Progenitor cell of endocrine pancreas (in vitro differentiated cells): ENCODE data around the gene COL23A1. TPM values are rescaled to one million over a fixed set of nuclear protein-coding genes. Genes with fewer than 3 reads are reported as not detected.

Experiments
- DNase-seq: peaks from one replicate; pipeline ENCODE4 v3.0.0; 2021; ENCODE audit warnings: low spot score; ENCODE audit not compliant: unreplicated experiment
- H3K27ac Mint-ChIP-seq: 2 replicates; pipeline ENCODE4 v1.8.0; 2021; ENCODE audit warnings: mild to moderate bottlenecking, moderate library complexity, mixed read lengths
- H3K27me3 Mint-ChIP-seq: 2 replicates; pipeline ENCODE4 v1.8.0; 2021; ENCODE audit warnings: mixed read lengths
- H3K36me3 Mint-ChIP-seq: 2 replicates; pipeline ENCODE4 v1.8.0; 2022; ENCODE audit warnings: mixed read lengths; ENCODE audit not compliant: insufficient read depth
- H3K4me1 Mint-ChIP-seq: 2 replicates; pipeline ENCODE4 v1.8.0; 2021; ENCODE audit warnings: low read depth, mixed read lengths
- H3K4me3 Mint-ChIP-seq: 2 replicates; pipeline ENCODE4 v1.8.0; 2021; ENCODE audit warnings: low read depth, mild to moderate bottlenecking, moderate library complexity, mixed read lengths
- H3K9me3 Mint-ChIP-seq: 2 replicates; pipeline ENCODE4 v1.8.0; 2021; ENCODE audit warnings: low read depth, mixed read lengths
- total RNA-seq: library from RNA; stranded (reverse); gene quantifications from 2 replicates; pipeline ENCODE4 v1.2.1, GENCODE V29; 2021
- TF ChIP-seq, protein P1 (sequence below): fragments of 200-600 bp; sonication (generic); IDR thresholded peaks from one replicate; pipeline ENCODE4 v1.5.0; 2021; ENCODE audit warnings: antibody characterized with exemption, mild to moderate bottlenecking; ENCODE audit not compliant: unreplicated experiment

Gene COL23A1
- total RNA-seq, 1 donor from 2014 or later, result 0.36 TPM

DNA sequence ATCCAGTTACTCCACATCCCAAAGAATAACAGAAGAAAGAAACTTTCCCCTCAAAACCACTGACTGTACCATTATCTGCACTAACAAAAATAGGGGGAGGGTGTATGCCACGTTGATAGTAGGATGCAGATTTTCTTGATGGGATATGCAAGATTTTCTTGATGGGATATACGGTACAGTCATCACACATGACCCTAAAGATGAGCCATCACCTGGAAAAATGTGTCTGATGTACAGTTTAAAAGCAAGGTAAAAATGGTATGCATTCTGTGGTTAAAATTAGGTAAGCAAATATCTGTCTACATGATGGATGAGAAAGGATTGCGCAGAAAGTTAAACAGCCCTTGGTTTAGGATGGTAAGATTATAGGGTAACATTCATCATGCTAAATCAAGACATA, 8.6 kb downstream of the COL23A1 start:
- Mint-ChIP-seq H3K9me3 (no peaks in the 10 kb centered on the region), H3K27me3 (peaks cover 34% of the 10 kb centered on the region), H3K4me3 (no peak overlapping the region), H3K36me3 (no peaks in the 10 kb centered on the region), H3K4me1 (peaks cover 1% of the 10 kb centered on the region), H3K27ac (no peak overlapping the region)
- DNase-seq, result no peak
- TF ChIP-seq, protein P1, sequence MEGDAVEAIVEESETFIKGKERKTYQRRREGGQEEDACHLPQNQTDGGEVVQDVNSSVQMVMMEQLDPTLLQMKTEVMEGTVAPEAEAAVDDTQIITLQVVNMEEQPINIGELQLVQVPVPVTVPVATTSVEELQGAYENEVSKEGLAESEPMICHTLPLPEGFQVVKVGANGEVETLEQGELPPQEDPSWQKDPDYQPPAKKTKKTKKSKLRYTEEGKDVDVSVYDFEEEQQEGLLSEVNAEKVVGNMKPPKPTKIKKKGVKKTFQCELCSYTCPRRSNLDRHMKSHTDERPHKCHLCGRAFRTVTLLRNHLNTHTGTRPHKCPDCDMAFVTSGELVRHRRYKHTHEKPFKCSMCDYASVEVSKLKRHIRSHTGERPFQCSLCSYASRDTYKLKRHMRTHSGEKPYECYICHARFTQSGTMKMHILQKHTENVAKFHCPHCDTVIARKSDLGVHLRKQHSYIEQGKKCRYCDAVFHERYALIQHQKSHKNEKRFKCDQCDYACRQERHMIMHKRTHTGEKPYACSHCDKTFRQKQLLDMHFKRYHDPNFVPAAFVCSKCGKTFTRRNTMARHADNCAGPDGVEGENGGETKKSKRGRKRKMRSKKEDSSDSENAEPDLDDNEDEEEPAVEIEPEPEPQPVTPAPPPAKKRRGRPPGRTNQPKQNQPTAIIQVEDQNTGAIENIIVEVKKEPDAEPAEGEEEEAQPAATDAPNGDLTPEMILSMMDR, result no peak

DNA sequence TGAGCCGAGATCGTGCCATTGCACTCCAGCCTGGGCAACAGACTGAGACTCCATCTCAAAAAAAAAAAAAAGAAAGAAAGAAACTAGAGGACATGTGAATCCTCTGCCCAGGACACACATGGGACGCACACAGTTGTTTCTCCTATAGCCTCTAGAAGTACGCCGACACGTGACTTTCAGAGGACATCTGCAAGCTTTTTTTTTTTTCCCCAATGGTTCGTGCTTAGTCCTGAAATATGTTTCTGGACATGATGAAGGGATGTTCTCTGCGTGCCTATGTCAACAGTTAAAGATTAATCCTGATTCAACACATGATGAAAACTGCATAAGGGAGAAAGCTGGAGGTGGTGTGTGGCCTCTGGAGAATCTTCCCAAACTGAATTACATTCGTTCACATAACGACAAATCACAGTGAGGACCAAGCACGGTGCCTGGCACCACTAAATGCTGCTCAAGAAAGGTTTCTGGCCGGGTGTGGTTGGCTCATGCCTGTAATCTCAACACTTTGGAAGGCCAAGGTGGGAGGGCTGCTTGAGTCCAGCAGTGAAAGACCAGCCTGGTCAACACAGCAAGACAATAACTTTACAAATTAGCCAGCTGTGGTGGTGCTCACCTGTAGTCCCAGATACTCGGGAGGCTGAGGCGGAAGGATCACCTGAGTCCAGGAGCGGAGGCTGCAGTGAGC, 9.8 kb downstream of the COL23A1 start:
- Mint-ChIP-seq H3K36me3 (no peaks in the 10 kb centered on the region), H3K27ac (no peak overlapping the region), H3K27me3 (peaks cover 31% of the 10 kb centered on the region), H3K4me1 (no peaks in the 10 kb centered on the region), H3K9me3 (no peaks in the 10 kb centered on the region), H3K4me3 (no peak overlapping the region)
- DNase-seq, result no peak
- TF ChIP-seq, protein P1, result no peak

DNA sequence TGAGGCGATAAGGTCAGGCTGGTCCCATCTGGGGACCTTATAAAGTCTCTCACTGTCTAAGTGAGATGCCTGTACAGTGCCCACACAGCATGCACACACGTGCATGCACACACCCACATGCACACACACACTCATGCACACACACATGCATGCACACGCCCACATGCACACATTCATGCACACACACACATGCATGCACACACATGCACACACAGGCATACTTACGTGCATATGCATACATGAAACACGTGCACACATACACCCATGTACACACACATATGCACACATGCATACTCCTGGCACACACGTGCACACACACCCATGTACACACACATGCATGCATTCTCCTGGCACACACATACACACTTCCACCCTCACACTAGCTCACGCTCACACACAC, 12.2 kb downstream of the COL23A1 start:
- Mint-ChIP-seq H3K9me3 (peaks cover 1% of the 10 kb centered on the region), H3K36me3 (no peaks in the 10 kb centered on the region), H3K4me3 (no peak overlapping the region), H3K27me3 (peaks cover 45% of the 10 kb centered on the region), H3K27ac (no peak overlapping the region), H3K4me1 (no peaks in the 10 kb centered on the region)
- TF ChIP-seq, protein P1, result no peak
- no peak for DNase-seq

DNA sequence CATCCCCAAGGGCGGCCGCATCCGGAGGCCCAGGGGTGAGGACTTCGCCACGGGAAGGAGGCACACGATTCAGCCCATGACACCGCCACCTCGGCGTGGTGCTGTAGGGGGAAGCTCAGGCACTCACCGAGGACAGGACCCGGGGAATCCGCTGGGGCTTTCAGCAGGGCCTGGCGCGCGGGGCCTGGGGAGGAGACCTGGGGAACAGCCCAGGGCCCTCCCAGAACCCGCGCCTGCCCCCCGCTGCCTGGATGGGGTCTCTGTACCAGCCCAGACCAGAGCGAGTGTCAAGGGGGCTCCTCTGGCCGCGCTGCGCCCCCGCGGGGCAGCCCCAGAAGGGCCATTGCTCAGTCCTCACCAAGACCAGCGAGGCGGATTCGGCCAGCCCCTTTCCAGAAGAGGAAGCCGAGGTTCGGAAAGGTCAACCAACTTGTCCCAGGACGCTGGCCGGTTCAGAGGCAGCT, 12.8 kb downstream of the COL23A1 start:
- peak overlapping the region; percentile 73 for H3K4me3 Mint-ChIP-seq
- peaks cover 43% of the 10 kb centered on the region for H3K27me3 Mint-ChIP-seq
- peak overlapping the region; percentile 73 for H3K27ac Mint-ChIP-seq

DNA sequence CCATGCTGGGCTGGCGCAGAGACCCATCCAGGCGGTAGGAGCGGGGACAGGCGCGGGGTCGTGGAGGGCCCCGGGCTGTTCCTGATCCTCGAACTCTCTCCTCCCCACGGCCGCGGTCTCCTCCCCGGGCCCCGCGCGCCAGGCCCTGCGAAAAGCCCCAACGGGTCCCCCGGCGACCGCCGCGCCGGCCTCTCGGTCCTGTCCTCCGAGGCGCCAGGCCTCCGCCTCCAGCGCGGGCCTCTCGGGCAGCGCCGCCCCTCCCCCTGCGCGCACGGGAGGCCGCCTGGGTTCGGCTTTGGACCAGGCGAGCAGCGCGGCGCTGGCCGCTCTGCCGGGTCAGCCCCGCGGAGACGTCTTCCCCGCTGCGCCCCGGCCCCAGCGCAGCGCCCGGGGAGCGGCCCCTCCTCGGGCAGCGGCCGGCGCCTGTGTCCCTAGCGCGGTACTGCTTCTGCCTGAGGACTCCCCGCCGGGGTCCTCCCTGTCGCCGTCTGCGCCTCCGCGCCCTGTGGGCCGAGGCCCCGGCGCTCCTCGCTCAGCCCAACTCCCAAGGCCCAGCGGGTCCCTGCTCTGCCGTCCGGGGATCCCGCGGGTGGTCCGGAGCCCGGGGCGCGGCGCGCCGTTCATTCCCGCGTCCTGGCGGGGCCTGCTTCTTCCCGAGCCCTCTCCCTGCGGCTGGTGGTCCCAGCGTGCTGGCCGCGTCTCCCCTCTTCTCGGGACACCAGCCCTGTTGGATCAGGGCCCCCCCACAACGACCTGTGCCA, 13.4 kb downstream of the COL23A1 start:
- no peaks in the 10 kb centered on the region for H3K4me1 Mint-ChIP-seq
- H3K36me3 Mint-ChIP-seq, result peaks cover 2% of the 10 kb centered on the region
- H3K9me3 Mint-ChIP-seq, result peaks cover 9% of the 10 kb centered on the region
- H3K27ac Mint-ChIP-seq, result peak overlapping the region; percentile 73
- peak; percentile 36 for DNase-seq
- TF ChIP-seq, protein P1, result no peak
- peak overlapping the region; percentile 73 for H3K4me3 Mint-ChIP-seq
- peaks cover 42% of the 10 kb centered on the region for H3K27me3 Mint-ChIP-seq

More for the DNA sequence above, 12.8 kb downstream of the COL23A1 start:
- TF ChIP-seq, protein P1, result peak; percentile 10
- DNase-seq, result no peak
- no peaks in the 10 kb centered on the region for H3K36me3 Mint-ChIP-seq
- H3K4me1 Mint-ChIP-seq, result no peaks in the 10 kb centered on the region
- H3K9me3 Mint-ChIP-seq, result peaks cover 5% of the 10 kb centered on the region
